Ovary (tissue), 9 donors: Measurements from ENCODE around the gene SOD2. TPM values are rescaled to one million over a fixed set of nuclear protein-coding genes. Genes with fewer than 3 reads are reported as not detected.

Source experiments
- DNase-seq, 5 donors: peaks; one replicate each; pipeline ENCODE4 v3.0.0-alpha.2; 2019 to 2020
- H3K27ac ChIP-seq, 2 donors: fragments of 200-600 bp; one replicate each; pipeline versions ENCODE4 v1.5.1 to v1.8.0; 2019 to 2022
- H3K27me3 ChIP-seq: fragments of 200-600 bp; one replicate; pipeline ENCODE4 v1.8.0; 2022
- H3K36me3 ChIP-seq: fragments of 200-600 bp; sonication (generic); one replicate; pipeline ENCODE4 v1.5.1; 2019
- H3K4me1 ChIP-seq: one replicate; pipeline ENCODE4 v1.8.1; 2013; ENCODE audit warnings: mild to moderate bottlenecking, moderate library complexity; ENCODE audit not compliant: insufficient read depth
- H3K4me3 ChIP-seq: fragments of 200-600 bp; sonication (generic); one replicate; pipeline ENCODE4 v1.5.1; 2017
- H3K9me3 ChIP-seq, 2 donors: fragments of 200-600 bp in 1 of 2; sonication (generic) in 1 of 2; one replicate each; pipeline versions ENCODE4 v1.5.1 to v1.8.1; 2013 to 2019; ENCODE audit warnings: mild to moderate bottlenecking in 1 of 2, moderate library complexity in 1 of 2
- EP300 ChIP-seq: sonication (generic); formaldehyde crosslinking; IDR thresholded peaks from one replicate; pipeline ENCODE4 v1.6.1; 2017; ENCODE audit warnings: antibody characterized with exemption
- POLR2A ChIP-seq: fragments of 450-650 bp; IDR thresholded peaks from one replicate; pipeline ENCODE4 v1.6.1; 2017; ENCODE audit warnings: antibody characterized with exemption, mild to moderate bottlenecking, moderate library complexity
- WGBS, 3 donors: extraction: QIAGEN DNeasy Blood & Tissue Kit in 1 of 3; methylation state at CpG; one replicate each; pipeline versions ENCODE4 v1.1.5 to v1.1.7; 2013 to 2017; 5-methylcytosine and 5-hydroxymethylcytosine counted together
- intact Hi-C, 4 donors: fragments of 100-400 bp; cut with DNase I; formaldehyde crosslinking; loops; one replicate each; pipeline versions ENCODE4 v1.11.0 to v1.15.1; 2022 to 2023
- polyA plus RNA-seq, 2 donors: library from polyadenylated mRNA; stranded (reverse); fragments of 200-250 nt in 1 of 2; fragments of 350-450 nt in 1 of 2; fragmentation: Illumina TruSeq in 1 of 2; extraction: RNeasy Lipid Tissue Mini Kit (QIAGEN cat#74804) in 1 of 2; gene quantifications; one replicate each; pipeline ENCODE4 v1.2.3, GENCODE V29; 2013 to 2014
- total RNA-seq, 7 donors: library from RNA; depleted of rRNA in 2 of 7; stranded (reverse); fragments of >200 nt in 2 of 7; fragmentation: NEBNext Ultra II Directional in 3 of 7; extraction: Animal tissue kit (Norgen Biotek cat#: 25700) in 3 of 7; gene quantifications; one replicate each; pipeline versions ENCODE4 v1.1.0 to v1.2.4, GENCODE V29; 2016 to 2023
- TF ChIP-seq, protein P1 (sequence below), 3 donors: fragments of 450-650 bp in 2 of 3; fragments of 200-600 bp in 1 of 3; IDR thresholded peaks; one replicate each; pipeline versions ENCODE4 v1.5.1 to v1.8.0; 2016 to 2022; ENCODE audit warnings: antibody characterized with exemption in 3 of 3, mild to moderate bottlenecking in 1 of 3
- donor health status: DM: no; HTN: no; CAD: no; lungs with moderate emphysema.
- donor health status: DM: no; HTN: no; CAD: no.
- donor health status: Bipolar disorder and iron deficiency.
- donor health status: DM: yes; HTN: yes; CAD: no.
- donor health status: DM: no; HTN: no; CAD: no.
- donor health status: DM: yes; HTN: yes; CAD: no.

SOD2 gene
- total and polyA plus RNA-seq, 9 donors: 130 to 580 (median 190) TPM

DNA sequence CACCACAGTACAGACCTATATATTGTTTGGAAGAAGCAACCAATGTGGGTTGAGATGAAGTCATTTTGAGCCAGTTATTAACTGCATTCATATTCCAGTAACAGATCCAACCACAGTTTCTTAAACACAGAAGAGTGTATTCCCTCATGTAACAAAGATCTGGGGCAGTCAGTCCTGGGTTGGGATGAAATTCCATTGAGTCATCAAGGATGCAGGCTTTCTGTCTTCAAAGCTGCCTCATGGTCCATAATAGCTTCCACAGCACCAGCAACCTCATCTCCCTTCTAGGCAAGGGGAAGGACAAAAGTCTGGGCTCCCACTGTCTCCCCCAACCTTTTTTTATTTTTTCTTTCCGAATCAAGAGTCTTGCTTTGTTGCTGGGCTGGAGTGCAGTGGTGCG lies 2.9 kb upstream of the SOD2 start:
- H3K36me3 ChIP-seq: no peaks in the 10 kb centered on the region
- H3K27me3 ChIP-seq: no peaks in the 10 kb centered on the region
- H3K4me3 ChIP-seq: no peak overlapping the region
- no peaks in the 10 kb centered on the region for H3K9me3 ChIP-seq
- WGBS, 3 donors: 94 to 97% (median 96%) methylated on average over 2 of the region's 2 CpGs
- intact Hi-C loops: loop anchor here in 1 of 4 donors (10.0 kb wide), 1 partner anchor 149 kb away; no protein-coding TSS in a partner anchor
- TF ChIP-seq EP300 (no peak), POLR2A (no peak)
- TF ChIP-seq, protein P1, sequence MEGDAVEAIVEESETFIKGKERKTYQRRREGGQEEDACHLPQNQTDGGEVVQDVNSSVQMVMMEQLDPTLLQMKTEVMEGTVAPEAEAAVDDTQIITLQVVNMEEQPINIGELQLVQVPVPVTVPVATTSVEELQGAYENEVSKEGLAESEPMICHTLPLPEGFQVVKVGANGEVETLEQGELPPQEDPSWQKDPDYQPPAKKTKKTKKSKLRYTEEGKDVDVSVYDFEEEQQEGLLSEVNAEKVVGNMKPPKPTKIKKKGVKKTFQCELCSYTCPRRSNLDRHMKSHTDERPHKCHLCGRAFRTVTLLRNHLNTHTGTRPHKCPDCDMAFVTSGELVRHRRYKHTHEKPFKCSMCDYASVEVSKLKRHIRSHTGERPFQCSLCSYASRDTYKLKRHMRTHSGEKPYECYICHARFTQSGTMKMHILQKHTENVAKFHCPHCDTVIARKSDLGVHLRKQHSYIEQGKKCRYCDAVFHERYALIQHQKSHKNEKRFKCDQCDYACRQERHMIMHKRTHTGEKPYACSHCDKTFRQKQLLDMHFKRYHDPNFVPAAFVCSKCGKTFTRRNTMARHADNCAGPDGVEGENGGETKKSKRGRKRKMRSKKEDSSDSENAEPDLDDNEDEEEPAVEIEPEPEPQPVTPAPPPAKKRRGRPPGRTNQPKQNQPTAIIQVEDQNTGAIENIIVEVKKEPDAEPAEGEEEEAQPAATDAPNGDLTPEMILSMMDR (IDR thresholded peaks at IDR 0.05): no peak
- H3K4me1 ChIP-seq: peaks cover 4% of the 10 kb centered on the region
- no peak overlapping the region for H3K27ac ChIP-seq
- no peak for DNase-seq

DNA sequence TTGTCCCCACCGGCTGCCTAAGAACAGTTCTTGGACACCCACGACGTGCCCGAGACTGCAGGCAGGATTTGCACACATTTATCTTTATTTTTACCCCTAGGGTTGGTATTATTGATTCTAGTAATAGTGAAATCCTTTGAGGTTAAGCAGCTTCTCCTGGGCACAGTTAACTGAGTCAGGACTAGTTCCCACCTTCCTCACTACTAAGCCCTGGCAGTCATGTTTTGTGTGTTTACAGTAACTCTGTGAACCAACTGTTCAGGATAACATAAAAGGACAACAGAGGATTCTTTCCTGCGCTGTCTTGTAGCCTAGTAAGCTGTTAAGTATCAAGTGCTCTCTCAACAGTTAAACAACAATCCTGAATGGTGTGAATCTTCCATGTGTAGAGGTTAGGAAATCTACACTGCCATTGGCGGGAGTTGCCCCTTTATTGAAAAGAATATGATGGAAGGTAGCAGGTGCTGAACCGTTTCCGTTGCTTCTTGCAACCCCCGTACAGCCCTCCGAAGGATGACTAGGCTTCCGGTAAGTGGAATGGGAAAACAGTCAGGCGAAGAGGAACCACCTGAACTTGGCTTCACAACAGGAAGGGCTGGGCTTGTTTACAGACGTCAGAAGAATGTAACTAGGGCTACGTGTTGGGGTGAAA lies 979 bp upstream of the SOD2 start:
- WGBS, 3 donors: 11 to 13% (median 12%) methylated on average over 14 of the region's 14 CpGs
- Histone ChIP-seq H3K9me3 (no peaks in the 10 kb centered on the region), H3K4me3 (peak overlapping the region; percentile 81), H3K27ac (peak overlapping the region; percentile 91 to 92), H3K27me3 (no peaks in the 10 kb centered on the region), H3K36me3 (no peaks in the 10 kb centered on the region), H3K4me1 (peaks cover 5% of the 10 kb centered on the region)
- intact Hi-C loops: loop anchor here (2.0 to 10.0 kb wide), 7 partner anchors 33 to 158 kb away; partner anchors contain the start of genes TCP1 (in 2 of the 4), WTAP (in 2 of the 4) and ACAT2 (in 1 of the 4)
- TF ChIP-seq, protein P1 (IDR thresholded peaks at IDR 0.05): no peak
- TF ChIP-seq POLR2A: no peak
- no peak for TF ChIP-seq EP300
- peak in 1 of 5 donors; percentile 52 for DNase-seq

DNA sequence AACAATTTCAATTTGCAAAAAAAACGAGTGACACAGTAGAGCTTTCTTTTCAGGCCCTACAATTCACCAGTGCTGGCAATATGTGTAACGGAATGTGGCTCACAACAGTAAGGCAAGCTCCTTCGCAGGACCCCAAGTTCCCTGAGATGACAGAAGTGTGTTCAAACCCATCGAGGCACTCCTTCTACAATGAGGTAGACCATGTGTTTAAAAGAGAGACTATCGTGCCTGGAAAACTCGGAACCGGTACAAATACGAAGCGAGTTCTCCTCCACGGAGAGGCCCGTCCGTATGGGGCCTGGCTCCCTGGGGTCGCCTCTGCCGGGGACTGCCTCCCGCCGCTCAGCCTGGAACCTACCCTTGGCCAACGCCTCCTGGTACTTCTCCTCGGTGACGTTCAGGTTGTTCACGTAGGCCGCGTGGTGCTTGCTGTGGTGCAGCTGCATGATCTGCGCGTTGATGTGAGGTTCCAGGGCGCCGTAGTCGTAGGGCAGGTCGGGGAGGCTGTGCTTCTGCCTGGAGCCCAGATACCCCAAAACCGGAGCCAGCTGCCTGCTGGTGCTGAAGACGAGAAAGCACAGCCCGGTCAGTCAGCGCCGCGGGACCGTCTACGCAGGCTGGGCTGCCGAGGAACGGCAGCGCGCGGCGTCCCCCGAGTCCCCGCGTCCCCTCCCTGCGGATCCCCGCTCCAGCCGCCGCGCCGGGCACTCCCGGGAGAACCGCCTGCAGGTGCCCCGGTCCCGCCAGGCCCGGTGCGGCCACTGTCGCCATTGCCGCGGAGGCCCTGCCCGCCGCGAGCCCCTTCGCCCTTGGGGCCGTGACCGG lies 526 bp downstream of the SOD2 start:
- Histone ChIP-seq H3K27ac (peak overlapping the region; percentile 91 to 92), H3K4me3 (peak overlapping the region; percentile 81), H3K36me3 (no peaks in the 10 kb centered on the region), H3K4me1 (peaks cover 9% of the 10 kb centered on the region), H3K27me3 (no peaks in the 10 kb centered on the region), H3K9me3 (no peaks in the 10 kb centered on the region)
- peak; percentile 42 to 68 (median 60) for DNase-seq
- intact Hi-C loops: loop anchor here (2.0 to 10.0 kb wide), 7 partner anchors 34 to 160 kb away; partner anchors contain the start of genes TCP1 (in 2 of the 4), WTAP (in 2 of the 4) and ACAT2 (in 1 of the 4)
- WGBS, 3 donors: 1 to 2% (median 1%) methylated on average over 45 to 66 of the region's 66 CpGs
- TF ChIP-seq POLR2A: no peak

DNA sequence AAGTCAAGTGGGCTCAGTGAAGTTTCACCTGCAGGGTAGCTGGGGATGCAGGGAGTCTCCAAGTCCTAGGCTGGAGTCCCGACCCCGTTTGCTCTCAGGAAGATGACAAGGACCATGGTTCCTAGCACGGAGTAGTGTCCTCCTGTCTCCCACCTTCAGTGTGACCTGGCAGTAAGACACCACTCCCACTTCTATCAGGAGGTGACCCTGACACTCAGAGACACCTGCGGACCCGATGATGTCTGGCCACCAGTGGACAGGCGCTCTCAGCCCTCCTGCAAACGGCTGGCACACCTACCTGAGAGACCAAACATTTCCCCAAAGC lies 1.1 kb downstream of the SOD2 start:
- Histone ChIP-seq H3K27ac (peak overlapping the region; percentile 91 to 92), H3K27me3 (no peaks in the 10 kb centered on the region), H3K36me3 (no peaks in the 10 kb centered on the region), H3K4me1 (peaks cover 9% of the 10 kb centered on the region), H3K9me3 (no peaks in the 10 kb centered on the region), H3K4me3 (peak overlapping the region; percentile 81)
- intact Hi-C loops: loop anchor here (2.0 to 10.0 kb wide), 7 partner anchors 35 to 160 kb away; partner anchors contain the start of genes TCP1 (in 2 of the 4), WTAP (in 2 of the 4) and ACAT2 (in 1 of the 4)
- no peak for TF ChIP-seq POLR2A
- TF ChIP-seq, protein P1 (IDR thresholded peaks at IDR 0.05): no peak
- no peak for TF ChIP-seq EP300
- 29 to 31% (median 29%) methylated on average over 7 of the region's 7 CpGs for WGBS, 3 donors
- peak in 2 of 5 donors; percentile 20 to 33 for DNase-seq
